GM18519 (cell line): ENCODE data around the gene QSER1.
"Not testable (repeated sequence)": the region's sequence is repeated elsewhere in the genome, so short reads cannot be mapped to it uniquely, and the experiment has no call there.

Source experiments
- ATAC-seq: cut with Tn5 transposase; IDR thresholded peaks from one replicate; pipeline ENCODE4 v1.9.1; 2021; ENCODE audit warnings: mild to moderate bottlenecking, moderate library complexity; ENCODE audit not compliant: unreplicated experiment, low FRiP score

Gene QSER1

GRCh38 chr11:32990481-32990880 lies 97.9 kb downstream of the QSER1 start:
- ATAC-seq = no peak

- ATAC-seq = no peak
Measured at GRCh38 chr11:32991427-32991826, 98.8 kb downstream of the QSER1 start.

- no peak for ATAC-seq
Measured at GRCh38 chr11:32991898-32992297, 99.3 kb downstream of the QSER1 start.

GRCh38 chr11:33000181-33000580 lies 107.6 kb downstream of the QSER1 start:
- ATAC-seq = no peak

- no peak for ATAC-seq
Measured at GRCh38 chr11:33001281-33001680, 108.7 kb downstream of the QSER1 start.

GRCh38 chr11:33001751-33002542 lies 109.3 kb downstream of the QSER1 start:
- ATAC-seq = no peak

- ATAC-seq = no peak
Measured at GRCh38 chr11:33005175-33005574, 112.6 kb downstream of the QSER1 start.

- ATAC-seq = no peak
Measured at GRCh38 chr11:33006010-33006409, 113.4 kb downstream of the QSER1 start.

- no peak for ATAC-seq
Measured at GRCh38 chr11:33013755-33014154, 121.1 kb downstream of the QSER1 start.

- peak; percentile 75 for ATAC-seq
Measured at GRCh38 chr11:33015621-33016551, 123.3 kb downstream of the QSER1 start, which contains the start of gene DEPDC7. Gene DEPDC7, plus strand, starts transcription at chr11:33015878. Its CDS starts 78 bp downstream, at chr11:33015956.

GRCh38 chr11:33016654-33017053 lies 124.0 kb downstream of the QSER1 start:
- no peak for ATAC-seq

GRCh38 chr11:33017478-33017877 lies 124.9 kb downstream of the QSER1 start:
- no peak for ATAC-seq

- no peak for ATAC-seq
Measured at GRCh38 chr11:33017965-33018364, 125.4 kb downstream of the QSER1 start.

GRCh38 chr11:33018840-33019239 lies 126.2 kb downstream of the QSER1 start:
- ATAC-seq = no peak

GRCh38 chr11:33021501-33021900 lies 128.9 kb downstream of the QSER1 start:
- ATAC-seq = no peak

- ATAC-seq = no peak
Measured at GRCh38 chr11:33021937-33022336, 129.3 kb downstream of the QSER1 start.

GRCh38 chr11:33025339-33025722 lies 132.7 kb downstream of the QSER1 start:
- ATAC-seq = no peak

- ATAC-seq = no peak
Measured at GRCh38 chr11:33027233-33027632, 134.6 kb downstream of the QSER1 start.

- no peak for ATAC-seq
Measured at GRCh38 chr11:33027846-33028536, 135.4 kb downstream of the QSER1 start.

GRCh38 chr11:33028537-33028914 lies 135.9 kb downstream of the QSER1 start:
- no peak for ATAC-seq

GRCh38 chr11:33029218-33029617 lies 136.6 kb downstream of the QSER1 start:
- not testable (repeated sequence) for ATAC-seq
